K562 (cell line): ENCODE results near the gene TGFBR1. TPM values are rescaled to one million over a fixed set of nuclear protein-coding genes. Genes with fewer than 3 reads are reported as not detected.
A peak's percentile ranks its signal among the peaks of the same experiment; 100 is the strongest.

Experiments
- ARHGAP35 ChIP-seq: fragments of 450-650 bp; IDR thresholded peaks from 2 replicates; pipeline ENCODE4 v1.6.1; 2018; ENCODE audit not compliant: partially characterized antibody
- CBFA2T2 ChIP-seq: fragments of 450-650 bp; conservative IDR thresholded peaks from 2 replicates; pipeline ENCODE4 v1.6.1; 2017; ENCODE audit warnings: mild to moderate bottlenecking
- CTBP1 ChIP-seq: fragments of 450-650 bp; IDR thresholded peaks from 2 replicates; pipeline ENCODE4 v1.6.1; 2016; ENCODE audit warnings: borderline replicate concordance
- FUS ChIP-seq: fragments of 200-400 bp; formaldehyde crosslinking; optimal IDR thresholded peaks from 2 replicates; pipeline ENCODE3; 2017; ENCODE audit warnings: low read depth, low read length
- GABPA ChIP-seq: fragments of 200-800 bp; sonication (Bioruptor generic); conservative IDR thresholded peaks from 2 replicates; pipeline ENCODE4 v1.6.1; 2016; ENCODE audit warnings: low read depth, missing genetic modification characterization, missing compliant biosample characterization
- JUN ChIP-seq, 2 experiments: sonication (generic) in 1 of 2; formaldehyde crosslinking in 1 of 2; IDR thresholded peaks; 2 replicates each; pipeline versions ENCODE4 v1.6.1 to v1.8.0; 2012 to 2022; ENCODE audit warnings: borderline replicate concordance in 2 of 2, mild to moderate bottlenecking in 2 of 2, improper control_type of control experiment in 1 of 2, low read depth in 1 of 2, low read length in 1 of 2, missing genetic modification reagents in 1 of 2
- MCM5 ChIP-seq: fragments of 450-650 bp; IDR thresholded peaks from 2 replicates; pipeline ENCODE4 v1.6.1; 2016; ENCODE audit warnings: low read depth
- NCOR1 ChIP-seq: fragments of 450-650 bp; IDR thresholded peaks from 2 replicates; pipeline ENCODE4 v1.6.1; 2016; ENCODE audit warnings: mild to moderate bottlenecking, moderate library complexity
- NFE2L1 ChIP-seq: fragments of 450-650 bp; IDR thresholded peaks from 2 replicates; pipeline ENCODE4 v1.6.1; 2016; ENCODE audit warnings: missing genetic modification characterization, low read depth, mild to moderate bottlenecking, missing compliant biosample characterization, moderate library complexity, borderline replicate concordance
- NR2F6 ChIP-seq: fragments of 450-650 bp; formaldehyde crosslinking; IDR thresholded peaks from 2 replicates; pipeline ENCODE4 v1.4.0; 2020; ENCODE audit warnings: mild to moderate bottlenecking
- POLR2B ChIP-seq: fragments of 450-650 bp; IDR thresholded peaks from 2 replicates; pipeline ENCODE4 v1.6.1; 2018; ENCODE audit warnings: low read depth; ENCODE audit not compliant: partially characterized antibody
- RCOR1 ChIP-seq, 2 experiments: IDR thresholded peaks; 2 replicates each; pipeline ENCODE4 v1.6.1; 2012; ENCODE audit warnings: low read depth in 2 of 2, low read length in 2 of 2, borderline replicate concordance in 1 of 2, improper control_type of control experiment in 1 of 2
- TAF15 ChIP-seq: fragments of 200-400 bp; formaldehyde crosslinking; IDR thresholded peaks from 2 replicates; pipeline ENCODE4 v1.6.1; 2017; ENCODE audit warnings: mild to moderate bottlenecking, low read depth, low read length, moderate library complexity
- polyA plus RNA-seq, 8 experiments: library from polyadenylated mRNA; depleted of rRNA in 4 of 8; stranded (reverse) in 5 of 8; unstranded in 3 of 8; fragments of >200 nt; fragmentation: Nextera tagmentation in 2 of 8; fragmentation: Illumina TruSeq in 1 of 8; extraction: Ambion mirVana in 2 of 8; extraction: Trizol in 1 of 8; gene quantifications; 2 replicates each; pipeline versions ENCODE4 v1.2.1 to v1.2.3, GENCODE V29; 2011 to 2014; ENCODE audit warnings: inconsistent platforms in 1 of 8, missing spikeins in 1 of 8
- total RNA-seq, 7 experiments: library from RNA; depleted of rRNA in 6 of 7; stranded (reverse); fragments of >200 nt in 6 of 7; fragmentation: Illumina TruSeq in 2 of 7; extraction: Trizol in 2 of 7; gene quantifications; 2 replicates each; pipeline versions ENCODE4 v1.2.1 to v1.2.3, GENCODE V29; 2011 to 2021; ENCODE audit warnings: low replicate concordance in 1 of 7
- TF ChIP-seq, protein P1 (sequence below): fragments of 250-450 bp; sonication (Bioruptor Pico); IDR thresholded peaks from 2 replicates; pipeline ENCODE4 v1.5.0; 2021; ENCODE audit warnings: mild to moderate bottlenecking, borderline replicate concordance
- TF ChIP-seq, protein P2 (sequence below): fragments of 250-450 bp; sonication (Bioruptor Pico); IDR thresholded peaks from 2 replicates; pipeline ENCODE4 v1.4.0; 2020; ENCODE audit warnings: mild to moderate bottlenecking, moderate library complexity, borderline replicate concordance
- TF ChIP-seq, protein P3 (sequence below): fragments of 200-400 bp; formaldehyde crosslinking; IDR thresholded peaks from 2 replicates; pipeline ENCODE4 v1.6.1; 2017; ENCODE audit warnings: mild to moderate bottlenecking, low read depth, low read length, moderate library complexity
- TF ChIP-seq, protein P4 (sequence below): sonication (generic); formaldehyde crosslinking; IDR thresholded peaks from 2 replicates; pipeline ENCODE4 v1.8.0; 2022; ENCODE audit warnings: mild to moderate bottlenecking, missing genetic modification reagents

The TGFBR1 gene
- total and polyA plus RNA-seq, 9 of the 15 experiments (the other 6 are each of a cell fraction or from before 2014, with no cell fraction given), result 15.5 to 62.4 (median 42.7) TPM

DNA sequence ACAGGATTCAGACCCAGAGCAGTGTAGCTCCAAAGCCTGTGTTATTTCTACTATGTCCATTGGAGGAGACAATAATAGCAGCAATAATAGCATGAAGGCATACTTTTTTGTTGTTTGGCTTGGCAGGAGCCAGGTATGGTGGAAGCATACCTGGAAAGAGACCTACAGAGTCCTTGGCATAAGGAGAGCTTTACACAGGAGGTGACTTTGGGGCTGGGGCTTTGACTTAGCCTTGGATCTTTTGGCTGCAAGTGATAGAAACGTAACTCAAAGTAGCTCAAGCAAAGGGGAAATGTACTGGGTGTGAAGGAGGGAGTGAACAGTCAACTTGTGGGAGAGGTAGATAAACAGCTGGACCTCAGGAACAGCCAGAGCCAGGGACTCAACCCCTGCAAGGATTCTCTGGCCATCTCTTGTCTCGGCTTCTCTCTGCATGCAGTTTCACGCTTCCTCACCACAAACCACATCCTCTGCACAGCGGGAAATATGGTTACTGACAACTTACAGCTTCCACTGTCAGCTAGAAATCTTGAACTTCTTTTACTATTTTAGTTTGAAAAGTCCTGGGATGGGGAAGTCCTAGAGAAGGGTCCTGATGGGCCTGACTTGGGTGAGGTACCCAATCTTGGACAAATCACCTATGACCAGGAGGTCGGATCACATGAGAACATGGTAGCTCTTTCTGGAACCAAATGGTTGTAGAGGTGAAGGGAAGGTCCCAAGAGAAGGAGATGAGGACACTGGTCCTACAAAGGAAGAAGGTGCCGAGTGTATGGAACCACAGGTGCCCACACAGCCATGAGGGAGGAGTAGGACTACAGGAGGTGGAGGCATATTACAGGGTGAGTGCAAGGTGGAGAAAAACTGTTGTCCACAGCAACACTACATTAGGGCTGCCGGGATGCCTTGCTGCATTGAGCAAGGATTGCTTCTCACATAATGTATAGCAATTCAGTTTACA, 47.0 kb upstream of the TGFBR1 start (continued):
- TF ChIP-seq ARHGAP35 (no peak), JUN (IDR thresholded peaks at IDR 0.05; ENCODE audit: borderline replicate concordance, low read depth, low read length) (no peak), JUN (CRISPR knock-in tag; IDR thresholded peaks at IDR 0.05; ENCODE audit: borderline replicate concordance) (no peak), FUS (no peak), RCOR1 (IDR thresholded peaks at IDR 0.05; ENCODE audit: borderline replicate concordance in 1 of 2, low read depth in 2 of 2, low read length in 2 of 2) (peak in 1 of 2 experiments; percentile 88; a peak in 2 of 4 replicates), NCOR1 (peak; percentile 85), POLR2B (no peak), CBFA2T2 (peak; percentile 88), MCM5 (no peak), TAF15 (no peak), CTBP1 (peak; percentile 66), GABPA (tag) (no peak; the same call in 1 of the 2 replicates), NFE2L1 (tag) (no peak), NR2F6 (CRISPR knock-in tag) (no peak)
- TF ChIP-seq, protein P1, sequence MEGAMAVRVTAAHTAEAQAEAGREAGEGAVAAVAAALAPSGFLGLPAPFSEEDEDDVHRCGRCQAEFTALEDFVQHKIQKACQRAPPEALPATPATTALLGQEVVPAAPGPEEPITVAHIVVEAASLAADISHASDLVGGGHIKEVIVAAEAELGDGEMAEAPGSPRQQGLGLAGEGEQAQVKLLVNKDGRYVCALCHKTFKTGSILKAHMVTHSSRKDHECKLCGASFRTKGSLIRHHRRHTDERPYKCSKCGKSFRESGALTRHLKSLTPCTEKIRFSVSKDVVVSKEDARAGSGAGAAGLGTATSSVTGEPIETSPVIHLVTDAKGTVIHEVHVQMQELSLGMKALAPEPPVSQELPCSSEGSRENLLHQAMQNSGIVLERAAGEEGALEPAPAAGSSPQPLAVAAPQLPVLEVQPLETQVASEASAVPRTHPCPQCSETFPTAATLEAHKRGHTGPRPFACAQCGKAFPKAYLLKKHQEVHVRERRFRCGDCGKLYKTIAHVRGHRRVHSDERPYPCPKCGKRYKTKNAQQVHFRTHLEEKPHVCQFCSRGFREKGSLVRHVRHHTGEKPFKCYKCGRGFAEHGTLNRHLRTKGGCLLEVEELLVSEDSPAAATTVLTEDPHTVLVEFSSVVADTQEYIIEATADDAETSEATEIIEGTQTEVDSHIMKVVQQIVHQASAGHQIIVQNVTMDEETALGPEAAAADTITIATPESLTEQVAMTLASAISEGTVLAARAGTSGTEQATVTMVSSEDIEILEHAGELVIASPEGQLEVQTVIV (CRISPR knock-in tag), result no peak
- TF ChIP-seq, protein P2, sequence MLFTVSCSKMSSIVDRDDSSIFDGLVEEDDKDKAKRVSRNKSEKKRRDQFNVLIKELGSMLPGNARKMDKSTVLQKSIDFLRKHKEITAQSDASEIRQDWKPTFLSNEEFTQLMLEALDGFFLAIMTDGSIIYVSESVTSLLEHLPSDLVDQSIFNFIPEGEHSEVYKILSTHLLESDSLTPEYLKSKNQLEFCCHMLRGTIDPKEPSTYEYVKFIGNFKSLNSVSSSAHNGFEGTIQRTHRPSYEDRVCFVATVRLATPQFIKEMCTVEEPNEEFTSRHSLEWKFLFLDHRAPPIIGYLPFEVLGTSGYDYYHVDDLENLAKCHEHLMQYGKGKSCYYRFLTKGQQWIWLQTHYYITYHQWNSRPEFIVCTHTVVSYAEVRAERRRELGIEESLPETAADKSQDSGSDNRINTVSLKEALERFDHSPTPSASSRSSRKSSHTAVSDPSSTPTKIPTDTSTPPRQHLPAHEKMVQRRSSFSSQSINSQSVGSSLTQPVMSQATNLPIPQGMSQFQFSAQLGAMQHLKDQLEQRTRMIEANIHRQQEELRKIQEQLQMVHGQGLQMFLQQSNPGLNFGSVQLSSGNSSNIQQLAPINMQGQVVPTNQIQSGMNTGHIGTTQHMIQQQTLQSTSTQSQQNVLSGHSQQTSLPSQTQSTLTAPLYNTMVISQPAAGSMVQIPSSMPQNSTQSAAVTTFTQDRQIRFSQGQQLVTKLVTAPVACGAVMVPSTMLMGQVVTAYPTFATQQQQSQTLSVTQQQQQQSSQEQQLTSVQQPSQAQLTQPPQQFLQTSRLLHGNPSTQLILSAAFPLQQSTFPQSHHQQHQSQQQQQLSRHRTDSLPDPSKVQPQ, result no peak
- TF ChIP-seq, protein P3, sequence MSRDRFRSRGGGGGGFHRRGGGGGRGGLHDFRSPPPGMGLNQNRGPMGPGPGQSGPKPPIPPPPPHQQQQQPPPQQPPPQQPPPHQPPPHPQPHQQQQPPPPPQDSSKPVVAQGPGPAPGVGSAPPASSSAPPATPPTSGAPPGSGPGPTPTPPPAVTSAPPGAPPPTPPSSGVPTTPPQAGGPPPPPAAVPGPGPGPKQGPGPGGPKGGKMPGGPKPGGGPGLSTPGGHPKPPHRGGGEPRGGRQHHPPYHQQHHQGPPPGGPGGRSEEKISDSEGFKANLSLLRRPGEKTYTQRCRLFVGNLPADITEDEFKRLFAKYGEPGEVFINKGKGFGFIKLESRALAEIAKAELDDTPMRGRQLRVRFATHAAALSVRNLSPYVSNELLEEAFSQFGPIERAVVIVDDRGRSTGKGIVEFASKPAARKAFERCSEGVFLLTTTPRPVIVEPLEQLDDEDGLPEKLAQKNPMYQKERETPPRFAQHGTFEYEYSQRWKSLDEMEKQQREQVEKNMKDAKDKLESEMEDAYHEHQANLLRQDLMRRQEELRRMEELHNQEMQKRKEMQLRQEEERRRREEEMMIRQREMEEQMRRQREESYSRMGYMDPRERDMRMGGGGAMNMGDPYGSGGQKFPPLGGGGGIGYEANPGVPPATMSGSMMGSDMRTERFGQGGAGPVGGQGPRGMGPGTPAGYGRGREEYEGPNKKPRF, result no peak
- TF ChIP-seq, protein P4, sequence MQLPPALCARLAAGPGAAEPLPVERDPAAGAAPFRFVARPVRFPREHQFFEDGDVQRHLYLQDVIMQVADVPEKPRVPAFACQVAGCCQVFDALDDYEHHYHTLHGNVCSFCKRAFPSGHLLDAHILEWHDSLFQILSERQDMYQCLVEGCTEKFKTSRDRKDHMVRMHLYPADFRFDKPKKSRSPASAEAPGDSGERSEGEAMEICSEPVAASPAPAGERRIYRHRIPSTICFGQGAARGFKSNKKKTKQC (CRISPR knock-in tag), result no peak
